DMS79 (cell line): ENCODE results near the gene ASIC2.
A peak's percentile ranks its signal among the peaks of the same experiment; 100 is the strongest.
"Not testable (repeated sequence)": the region's sequence is repeated elsewhere in the genome, so short reads cannot be mapped to it uniquely, and the experiment has no call there.

ENCODE experiments used
- DNase-seq: peaks from one replicate; lab custom pipeline; 2025; lab: John Stamatoyannopoulos, UW

Gene ASIC2

GRCh38 chr17:32980230-32980629 lies 312.9 kb downstream of the ASIC2 start:
- no peak for DNase-seq

- no peak for DNase-seq
These were observed 316.5 kb downstream of the ASIC2 start for GRCh38 chr17:32976605-32977004.

GRCh38 chr17:32976131-32976530 lies 317.0 kb downstream of the ASIC2 start:
- DNase-seq, result peak; percentile 20

DNA sequence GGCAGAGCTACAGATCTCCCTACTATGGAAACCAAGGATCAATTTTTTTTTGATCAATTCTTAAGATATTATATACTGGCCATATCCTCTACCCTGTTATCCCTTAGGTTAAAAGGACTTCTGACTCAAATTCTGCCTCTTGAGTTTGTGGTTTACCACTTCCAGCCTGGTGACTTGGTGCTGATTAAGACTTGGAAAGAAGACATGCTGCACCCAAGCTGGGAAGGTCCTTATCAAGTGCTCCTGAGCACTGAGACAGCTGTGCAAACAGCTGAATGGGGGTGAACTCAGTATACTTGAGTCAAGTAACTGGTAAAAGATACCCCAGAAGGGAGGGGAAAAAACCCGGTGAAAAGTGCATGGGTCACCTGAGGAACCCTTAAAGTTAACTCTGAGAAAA lies 321.9 kb downstream of the ASIC2 start:
- peak; percentile 77 for DNase-seq

DNA sequence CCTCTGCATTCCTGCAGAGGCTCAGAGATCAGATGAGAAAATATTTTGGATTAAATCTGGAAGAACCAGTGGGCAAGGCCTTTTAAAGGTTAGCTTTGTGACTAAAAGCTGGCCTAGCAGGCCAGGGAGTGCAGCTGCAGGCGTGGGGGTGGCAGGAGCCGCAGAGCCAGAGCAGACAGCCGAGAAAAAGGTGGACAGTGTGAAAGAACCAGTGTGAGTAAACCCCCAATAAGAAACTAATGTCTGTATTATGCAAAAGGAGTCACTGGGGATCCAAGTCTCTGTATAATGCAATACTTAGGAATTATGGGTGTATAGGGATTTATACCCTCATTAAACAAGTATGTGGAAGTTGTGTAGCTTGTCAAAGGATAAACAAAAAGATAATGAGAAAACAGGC lies 322.8 kb downstream of the ASIC2 start:
- DNase-seq, result no peak

DNA sequence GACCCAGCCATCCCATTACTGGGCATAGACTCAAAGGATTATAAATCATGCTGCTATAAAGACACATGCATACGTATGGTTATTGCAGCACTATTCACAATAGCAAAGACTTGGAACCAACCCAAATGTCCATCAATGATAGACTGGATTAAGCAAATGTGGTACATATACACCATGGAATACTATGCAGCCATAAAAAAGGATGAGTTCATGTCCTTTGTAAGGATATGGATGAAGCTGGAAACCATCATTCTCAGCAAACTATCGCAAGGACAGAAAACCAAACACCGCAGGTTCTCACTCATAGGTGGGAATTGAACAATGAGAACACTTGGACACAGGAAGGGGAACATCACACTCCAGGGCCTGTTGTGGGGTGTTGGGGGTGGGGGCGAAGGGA lies 323.9 kb downstream of the ASIC2 start:
- not testable (repeated sequence) for DNase-seq

DNA sequence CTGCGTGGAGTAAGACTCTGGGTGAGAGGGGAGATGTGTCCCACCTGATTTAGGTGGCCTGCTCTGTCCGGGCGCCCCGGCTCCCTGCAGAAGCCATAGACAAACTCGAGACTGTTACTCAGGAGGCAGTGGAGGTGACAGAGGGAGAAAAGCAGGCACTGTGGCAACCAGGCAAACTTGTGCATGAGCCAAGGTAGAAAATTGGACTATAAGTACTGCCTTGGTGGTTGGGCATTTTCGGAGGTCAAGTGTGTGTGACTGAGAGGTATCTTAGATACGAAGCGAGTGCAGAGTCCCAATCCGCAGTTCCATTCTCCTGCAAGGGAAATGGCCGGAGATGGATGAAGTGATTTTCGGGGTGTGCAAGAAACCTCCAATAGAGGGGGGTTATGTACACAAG lies 328.6 kb downstream of the ASIC2 start:
- peak; percentile 60 for DNase-seq
